GM23338 (cell line): Measurements from ENCODE around the gene PHTF2. TPM values are rescaled to one million over a fixed set of nuclear protein-coding genes. Genes with fewer than 3 reads are reported as not detected.

ENCODE experiments used
- CREB1 ChIP-seq: fragments of 250-450 bp; sonication (Bioruptor Pico); IDR thresholded peaks from 2 replicates; pipeline ENCODE4 v1.5.0; 2020; ENCODE audit warnings: low read depth, mild to moderate bottlenecking, moderate library complexity
- EZH2 ChIP-seq: fragments of 200-600 bp; sonication (generic); IDR thresholded peaks from one replicate; pipeline ENCODE4 v1.8.0; 2017; ENCODE audit warnings: antibody characterized with exemption, mild to moderate bottlenecking, low read depth; ENCODE audit not compliant: unreplicated experiment
- JUNB ChIP-seq: IDR thresholded peaks from one replicate; pipeline ENCODE4 v1.6.1; 2016; ENCODE audit warnings: antibody characterized with exemption; ENCODE audit not compliant: unreplicated experiment
- NANOG ChIP-seq: IDR thresholded peaks from 2 replicates; pipeline ENCODE4 v1.6.1; 2016; ENCODE audit warnings: antibody characterized with exemption, borderline replicate concordance
- POLR2AphosphoS5 ChIP-seq: IDR thresholded peaks from 2 replicates; pipeline ENCODE4 v1.6.1; 2016; ENCODE audit warnings: antibody characterized with exemption, low read depth
- STAT1 ChIP-seq: IDR thresholded peaks from one replicate; pipeline ENCODE4 v1.6.1; 2016; ENCODE audit warnings: antibody characterized with exemption; ENCODE audit not compliant: unreplicated experiment
- ZNF114 ChIP-seq: fragments of 250-450 bp; sonication (Bioruptor Pico); IDR thresholded peaks from 2 replicates; pipeline ENCODE4 v1.5.0; 2020; ENCODE audit warnings: mild to moderate bottlenecking, moderate library complexity
- ZNF331 ChIP-seq: fragments of 250-450 bp; sonication (Bioruptor Pico); IDR thresholded peaks from 2 replicates; pipeline ENCODE4 v1.5.0; 2020; ENCODE audit warnings: low read depth, mild to moderate bottlenecking, moderate library complexity
- polyA plus RNA-seq: library from polyadenylated mRNA; unstranded; fragments of >200 nt; fragmentation: Nextera tagmentation; extraction: Ambion mirVana; gene quantifications from 2 replicates; pipeline ENCODE4 v1.2.1, GENCODE V29; 2016
- total RNA-seq: library from RNA; depleted of rRNA; stranded (reverse); fragments of >200 nt; shearing (Covaris generic); gene quantifications from 2 replicates; pipeline ENCODE4 v1.2.3, GENCODE V29; 2014
- TF ChIP-seq, protein P1 (sequence below): fragments of 250-450 bp; sonication (Bioruptor Pico); IDR thresholded peaks from 2 replicates; pipeline ENCODE4 v1.5.0; 2020; ENCODE audit warnings: mild to moderate bottlenecking, moderate library complexity
- TF ChIP-seq, protein P2 (sequence below): IDR thresholded peaks from 2 replicates; pipeline ENCODE4 v1.6.1; 2016; ENCODE audit warnings: antibody characterized with exemption
- TF ChIP-seq, protein P3 (sequence below), 2 experiments: fragments of 200-600 bp in 1 of 2; sonication (generic) in 1 of 2; conservative IDR thresholded peaks; 2 replicates each; pipeline versions ENCODE4 v1.5.1 to v1.6.1; 2016 to 2017; ENCODE audit warnings: antibody characterized with exemption in 2 of 2, low read depth in 2 of 2, mild to moderate bottlenecking in 2 of 2, moderate library complexity in 1 of 2

PHTF2 gene
- total and polyA plus RNA-seq, 2 experiments from 2014 or later = 14.6 to 24.1 TPM

DNA sequence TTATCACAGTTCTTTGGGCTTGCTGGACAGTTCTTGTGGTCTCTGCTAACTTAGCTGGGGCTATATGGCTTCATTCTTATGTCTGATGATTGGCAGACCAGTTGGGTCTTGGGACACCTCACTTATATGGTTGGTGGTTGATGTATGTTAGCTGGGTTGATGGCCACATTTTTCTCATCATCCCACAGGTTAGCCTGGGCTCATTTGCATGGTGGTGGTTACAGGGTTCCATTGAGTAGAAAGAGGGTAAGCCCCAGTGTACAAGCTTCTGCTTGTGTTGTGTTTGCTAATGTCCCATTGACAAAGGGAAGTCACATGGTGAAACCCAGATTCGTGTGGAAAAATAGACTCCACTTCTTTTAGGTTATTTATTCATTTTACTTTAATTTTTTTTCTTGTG is 41.0 kb upstream of the PHTF2 start (continued):
- TF ChIP-seq, protein P1, sequence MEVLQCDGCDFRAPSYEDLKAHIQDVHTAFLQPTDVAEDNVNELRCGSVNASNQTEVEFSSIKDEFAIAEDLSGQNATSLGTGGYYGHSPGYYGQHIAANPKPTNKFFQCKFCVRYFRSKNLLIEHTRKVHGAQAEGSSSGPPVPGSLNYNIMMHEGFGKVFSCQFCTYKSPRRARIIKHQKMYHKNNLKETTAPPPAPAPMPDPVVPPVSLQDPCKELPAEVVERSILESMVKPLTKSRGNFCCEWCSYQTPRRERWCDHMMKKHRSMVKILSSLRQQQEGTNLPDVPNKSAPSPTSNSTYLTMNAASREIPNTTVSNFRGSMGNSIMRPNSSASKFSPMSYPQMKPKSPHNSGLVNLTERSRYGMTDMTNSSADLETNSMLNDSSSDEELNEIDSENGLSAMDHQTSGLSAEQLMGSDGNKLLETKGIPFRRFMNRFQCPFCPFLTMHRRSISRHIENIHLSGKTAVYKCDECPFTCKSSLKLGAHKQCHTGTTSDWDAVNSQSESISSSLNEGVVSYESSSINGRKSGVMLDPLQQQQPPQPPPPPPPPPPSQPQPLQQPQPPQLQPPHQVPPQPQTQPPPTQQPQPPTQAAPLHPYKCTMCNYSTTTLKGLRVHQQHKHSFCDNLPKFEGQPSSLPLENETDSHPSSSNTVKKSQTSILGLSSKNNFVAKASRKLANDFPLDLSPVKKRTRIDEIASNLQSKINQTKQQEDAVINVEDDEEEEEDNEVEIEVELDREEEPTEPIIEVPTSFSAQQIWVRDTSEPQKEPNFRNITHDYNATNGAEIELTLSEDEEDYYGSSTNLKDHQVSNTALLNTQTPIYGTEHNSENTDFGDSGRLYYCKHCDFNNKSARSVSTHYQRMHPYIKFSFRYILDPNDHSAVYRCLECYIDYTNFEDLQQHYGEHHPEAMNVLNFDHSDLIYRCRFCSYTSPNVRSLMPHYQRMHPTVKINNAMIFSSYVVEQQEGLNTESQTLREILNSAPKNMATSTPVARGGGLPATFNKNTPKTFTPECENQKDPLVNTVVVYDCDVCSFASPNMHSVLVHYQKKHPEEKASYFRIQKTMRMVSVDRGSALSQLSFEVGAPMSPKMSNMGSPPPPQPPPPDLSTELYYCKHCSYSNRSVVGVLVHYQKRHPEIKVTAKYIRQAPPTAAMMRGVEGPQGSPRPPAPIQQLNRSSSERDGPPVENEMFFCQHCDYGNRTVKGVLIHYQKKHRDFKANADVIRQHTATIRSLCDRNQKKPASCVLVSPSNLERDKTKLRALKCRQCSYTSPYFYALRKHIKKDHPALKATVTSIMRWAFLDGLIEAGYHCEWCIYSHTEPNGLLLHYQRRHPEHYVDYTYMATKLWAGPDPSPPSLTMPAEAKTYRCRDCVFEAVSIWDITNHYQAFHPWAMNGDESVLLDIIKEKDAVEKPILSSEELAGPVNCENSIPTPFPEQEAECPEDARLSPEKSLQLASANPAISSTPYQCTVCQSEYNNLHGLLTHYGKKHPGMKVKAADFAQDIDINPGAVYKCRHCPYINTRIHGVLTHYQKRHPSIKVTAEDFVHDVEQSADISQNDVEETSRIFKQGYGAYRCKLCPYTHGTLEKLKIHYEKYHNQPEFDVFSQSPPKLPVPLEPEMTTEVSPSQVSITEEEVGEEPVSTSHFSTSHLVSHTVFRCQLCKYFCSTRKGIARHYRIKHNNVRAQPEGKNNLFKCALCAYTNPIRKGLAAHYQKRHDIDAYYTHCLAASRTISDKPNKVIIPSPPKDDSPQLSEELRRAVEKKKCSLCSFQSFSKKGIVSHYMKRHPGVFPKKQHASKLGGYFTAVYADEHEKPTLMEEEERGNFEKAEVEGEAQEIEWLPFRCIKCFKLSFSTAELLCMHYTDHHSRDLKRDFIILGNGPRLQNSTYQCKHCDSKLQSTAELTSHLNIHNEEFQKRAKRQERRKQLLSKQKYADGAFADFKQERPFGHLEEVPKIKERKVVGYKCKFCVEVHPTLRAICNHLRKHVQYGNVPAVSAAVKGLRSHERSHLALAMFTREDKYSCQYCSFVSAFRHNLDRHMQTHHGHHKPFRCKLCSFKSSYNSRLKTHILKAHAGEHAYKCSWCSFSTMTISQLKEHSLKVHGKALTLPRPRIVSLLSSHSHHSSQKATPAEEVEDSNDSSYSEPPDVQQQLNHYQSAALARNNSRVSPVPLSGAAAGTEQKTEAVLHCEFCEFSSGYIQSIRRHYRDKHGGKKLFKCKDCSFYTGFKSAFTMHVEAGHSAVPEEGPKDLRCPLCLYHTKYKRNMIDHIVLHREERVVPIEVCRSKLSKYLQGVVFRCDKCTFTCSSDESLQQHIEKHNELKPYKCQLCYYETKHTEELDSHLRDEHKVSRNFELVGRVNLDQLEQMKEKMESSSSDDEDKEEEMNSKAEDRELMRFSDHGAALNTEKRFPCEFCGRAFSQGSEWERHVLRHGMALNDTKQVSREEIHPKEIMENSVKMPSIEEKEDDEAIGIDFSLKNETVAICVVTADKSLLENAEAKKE = no peak
- no peak for TF ChIP-seq ZNF114 (CRISPR knock-in tag)
- TF ChIP-seq NANOG = no peak
- TF ChIP-seq, protein P2, sequence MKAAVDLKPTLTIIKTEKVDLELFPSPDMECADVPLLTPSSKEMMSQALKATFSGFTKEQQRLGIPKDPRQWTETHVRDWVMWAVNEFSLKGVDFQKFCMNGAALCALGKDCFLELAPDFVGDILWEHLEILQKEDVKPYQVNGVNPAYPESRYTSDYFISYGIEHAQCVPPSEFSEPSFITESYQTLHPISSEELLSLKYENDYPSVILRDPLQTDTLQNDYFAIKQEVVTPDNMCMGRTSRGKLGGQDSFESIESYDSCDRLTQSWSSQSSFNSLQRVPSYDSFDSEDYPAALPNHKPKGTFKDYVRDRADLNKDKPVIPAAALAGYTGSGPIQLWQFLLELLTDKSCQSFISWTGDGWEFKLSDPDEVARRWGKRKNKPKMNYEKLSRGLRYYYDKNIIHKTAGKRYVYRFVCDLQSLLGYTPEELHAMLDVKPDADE = no peak
- TF ChIP-seq ZNF331 = no peak
- no peak for TF ChIP-seq EZH2
- TF ChIP-seq CREB1 (CRISPR knock-in tag) = no peak
- no peak for TF ChIP-seq STAT1
- no peak for TF ChIP-seq JUNB
- TF ChIP-seq POLR2AphosphoS5 = no peak
- TF ChIP-seq, protein P3, sequence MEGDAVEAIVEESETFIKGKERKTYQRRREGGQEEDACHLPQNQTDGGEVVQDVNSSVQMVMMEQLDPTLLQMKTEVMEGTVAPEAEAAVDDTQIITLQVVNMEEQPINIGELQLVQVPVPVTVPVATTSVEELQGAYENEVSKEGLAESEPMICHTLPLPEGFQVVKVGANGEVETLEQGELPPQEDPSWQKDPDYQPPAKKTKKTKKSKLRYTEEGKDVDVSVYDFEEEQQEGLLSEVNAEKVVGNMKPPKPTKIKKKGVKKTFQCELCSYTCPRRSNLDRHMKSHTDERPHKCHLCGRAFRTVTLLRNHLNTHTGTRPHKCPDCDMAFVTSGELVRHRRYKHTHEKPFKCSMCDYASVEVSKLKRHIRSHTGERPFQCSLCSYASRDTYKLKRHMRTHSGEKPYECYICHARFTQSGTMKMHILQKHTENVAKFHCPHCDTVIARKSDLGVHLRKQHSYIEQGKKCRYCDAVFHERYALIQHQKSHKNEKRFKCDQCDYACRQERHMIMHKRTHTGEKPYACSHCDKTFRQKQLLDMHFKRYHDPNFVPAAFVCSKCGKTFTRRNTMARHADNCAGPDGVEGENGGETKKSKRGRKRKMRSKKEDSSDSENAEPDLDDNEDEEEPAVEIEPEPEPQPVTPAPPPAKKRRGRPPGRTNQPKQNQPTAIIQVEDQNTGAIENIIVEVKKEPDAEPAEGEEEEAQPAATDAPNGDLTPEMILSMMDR (conservative IDR thresholded peaks at IDR 0.05; ENCODE audit: low read depth in 2 of 2) = no peak
